Measurements from ENCODE around the gene SDF2L1.
"Not testable (repeated sequence)": the region's sequence is repeated elsewhere in the genome, so short reads cannot be mapped to it uniquely, and the experiment has no call there.

SDF2L1 gene

GRCh38 chr22:21684492-21685163 is 42.5 kb downstream of the SDF2L1 start:
- TF ChIP-seq POU2F2 (IDR thresholded peaks at IDR 0.05; ENCODE audit: low read depth, low read length) (no peak), POLR2AphosphoS5 (IDR thresholded peaks at IDR 0.05; ENCODE audit: low read depth, low read length) (no peak), TAF1 (IDR thresholded peaks at IDR 0.05; ENCODE audit: low read depth, low read length) (no peak), SPI1 (IDR thresholded peaks at IDR 0.05; ENCODE audit: low read depth, low read length) (no peak), POLR2A (IDR thresholded peaks at IDR 0.05; ENCODE audit: low read depth, low read length) (no peak), PAX5 (IDR thresholded peaks at IDR 0.05; ENCODE audit: insufficient read depth, low read length, severe bottlenecking) (no peak)
- DNase-seq (ENCODE audit: insufficient read length, low spot score), result no peak
- no peak for FAIRE-seq

DNA sequence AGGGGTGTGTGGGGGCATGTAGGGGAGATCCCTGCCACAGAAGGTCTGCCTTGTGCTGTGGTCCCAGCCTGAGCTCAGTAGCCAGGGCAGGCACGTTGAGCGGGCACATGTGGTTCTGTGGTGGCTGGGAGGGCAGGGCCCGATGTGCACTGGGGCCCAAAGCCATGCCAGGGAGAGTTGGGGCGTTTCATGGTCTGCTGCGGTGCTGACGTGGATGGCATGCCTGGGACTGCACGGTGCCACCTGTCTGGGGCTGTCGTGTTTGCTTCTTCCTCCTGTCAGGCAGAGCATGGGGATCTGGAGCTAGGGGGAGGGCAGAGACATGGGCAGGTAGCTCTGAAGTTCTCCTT is 43.0 kb downstream of the SDF2L1 start:
- DNase-seq (ENCODE audit: insufficient read length, low spot score) (no peak), FAIRE-seq (no peak)
- no peak for TF ChIP-seq POLR2AphosphoS5 (IDR thresholded peaks at IDR 0.05; ENCODE audit: low read depth, low read length)
- TF ChIP-seq PAX5 (IDR thresholded peaks at IDR 0.05; ENCODE audit: insufficient read depth, low read length, severe bottlenecking), result no peak
- no peak for TF ChIP-seq TAF1 (IDR thresholded peaks at IDR 0.05; ENCODE audit: low read depth, low read length)
- TF ChIP-seq POU2F2 (IDR thresholded peaks at IDR 0.05; ENCODE audit: low read depth, low read length), result no peak
- no peak for TF ChIP-seq SPI1 (IDR thresholded peaks at IDR 0.05; ENCODE audit: low read depth, low read length)
- no peak for TF ChIP-seq POLR2A (IDR thresholded peaks at IDR 0.05; ENCODE audit: low read depth, low read length)

DNA sequence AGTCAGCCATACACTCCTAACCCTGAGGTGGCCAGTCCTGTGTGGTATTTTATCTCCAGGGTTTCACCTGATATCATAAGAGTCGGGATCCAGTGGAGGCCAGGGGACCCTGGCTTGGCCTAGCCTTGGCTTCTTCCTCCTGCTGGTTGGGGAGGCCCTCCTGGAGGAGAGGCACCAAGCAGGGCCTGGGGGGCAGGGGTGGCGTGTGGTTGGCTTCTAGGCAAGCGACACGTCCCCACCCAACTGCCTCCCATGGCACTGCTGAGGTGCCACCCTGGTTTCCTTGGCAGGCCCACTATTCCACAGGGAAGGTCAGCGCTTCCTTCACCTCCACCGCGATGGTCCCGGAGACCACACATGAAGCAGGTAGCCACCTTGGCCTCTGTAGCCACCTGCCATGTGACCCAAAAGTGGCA is 44.1 kb downstream of the SDF2L1 start:
- no peak for FAIRE-seq

GRCh38 chr22:21686634-21687393 is 44.7 kb downstream of the SDF2L1 start:
- TF ChIP-seq TAF1 (IDR thresholded peaks at IDR 0.05; ENCODE audit: low read depth, low read length) (no peak), SPI1 (IDR thresholded peaks at IDR 0.05; ENCODE audit: low read depth, low read length) (no peak), POLR2AphosphoS5 (IDR thresholded peaks at IDR 0.05; ENCODE audit: low read depth, low read length) (no peak), PAX5 (IDR thresholded peaks at IDR 0.05; ENCODE audit: insufficient read depth, low read length, severe bottlenecking) (no peak), POU2F2 (IDR thresholded peaks at IDR 0.05; ENCODE audit: low read depth, low read length) (no peak), POLR2A (IDR thresholded peaks at IDR 0.05; ENCODE audit: low read depth, low read length) (no peak)
- no peak for DNase-seq (ENCODE audit: insufficient read length, low spot score)
- no peak for FAIRE-seq

More for the DNA sequence above, 44.1 kb downstream of the SDF2L1 start:
- TF ChIP-seq SPI1 (IDR thresholded peaks at IDR 0.05; ENCODE audit: low read depth, low read length), result no peak
- TF ChIP-seq TAF1 (IDR thresholded peaks at IDR 0.05; ENCODE audit: low read depth, low read length), result no peak
- TF ChIP-seq POU2F2 (IDR thresholded peaks at IDR 0.05; ENCODE audit: low read depth, low read length), result no peak
- TF ChIP-seq POLR2AphosphoS5 (IDR thresholded peaks at IDR 0.05; ENCODE audit: low read depth, low read length), result no peak
- no peak for TF ChIP-seq PAX5 (IDR thresholded peaks at IDR 0.05; ENCODE audit: insufficient read depth, low read length, severe bottlenecking)
- no peak for TF ChIP-seq POLR2A (IDR thresholded peaks at IDR 0.05; ENCODE audit: low read depth, low read length)
- no peak for DNase-seq (ENCODE audit: insufficient read length, low spot score)

GRCh38 chr22:21687685-21688259 is 45.7 kb downstream of the SDF2L1 start:
- FAIRE-seq (no peak), DNase-seq (ENCODE audit: insufficient read length, low spot score) (no peak)
- TF ChIP-seq PAX5 (IDR thresholded peaks at IDR 0.05; ENCODE audit: insufficient read depth, low read length, severe bottlenecking) (no peak), POU2F2 (IDR thresholded peaks at IDR 0.05; ENCODE audit: low read depth, low read length) (no peak), SPI1 (IDR thresholded peaks at IDR 0.05; ENCODE audit: low read depth, low read length) (no peak), POLR2A (IDR thresholded peaks at IDR 0.05; ENCODE audit: low read depth, low read length) (no peak), TAF1 (IDR thresholded peaks at IDR 0.05; ENCODE audit: low read depth, low read length) (no peak), POLR2AphosphoS5 (IDR thresholded peaks at IDR 0.05; ENCODE audit: low read depth, low read length) (no peak)

DNA sequence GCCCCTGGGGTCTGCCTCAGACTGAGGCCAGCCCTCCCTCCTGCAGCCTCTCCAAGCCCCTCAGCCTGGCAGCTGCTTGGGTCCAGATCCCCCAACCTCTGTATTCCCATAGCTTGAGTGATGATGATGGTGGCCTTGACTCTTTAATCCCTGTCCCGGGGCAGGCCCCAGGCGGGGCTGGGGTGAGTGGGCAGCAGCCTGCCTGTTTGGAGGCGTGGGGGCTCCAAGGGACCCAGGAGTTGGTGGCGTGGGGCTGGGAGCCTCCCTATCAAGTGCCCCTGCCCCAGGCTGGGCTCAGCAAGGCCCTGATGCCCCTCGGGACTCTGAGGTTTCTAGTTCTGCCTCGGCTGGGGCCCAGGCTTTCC is 46.2 kb downstream of the SDF2L1 start:
- FAIRE-seq, result no peak
- no peak for DNase-seq (ENCODE audit: insufficient read length, low spot score)
- TF ChIP-seq POLR2AphosphoS5 (IDR thresholded peaks at IDR 0.05; ENCODE audit: low read depth, low read length) (no peak), TAF1 (IDR thresholded peaks at IDR 0.05; ENCODE audit: low read depth, low read length) (no peak), SPI1 (IDR thresholded peaks at IDR 0.05; ENCODE audit: low read depth, low read length) (no peak)

- no peak for DNase-seq (ENCODE audit: insufficient read length, low spot score)
- FAIRE-seq, result no peak
- TF ChIP-seq POLR2A (IDR thresholded peaks at IDR 0.05; ENCODE audit: low read depth, low read length) (no peak), SPI1 (IDR thresholded peaks at IDR 0.05; ENCODE audit: low read depth, low read length) (no peak), TAF1 (IDR thresholded peaks at IDR 0.05; ENCODE audit: low read depth, low read length) (no peak), PAX5 (IDR thresholded peaks at IDR 0.05; ENCODE audit: insufficient read depth, low read length, severe bottlenecking) (no peak), POLR2AphosphoS5 (IDR thresholded peaks at IDR 0.05; ENCODE audit: low read depth, low read length) (no peak), POU2F2 (IDR thresholded peaks at IDR 0.05; ENCODE audit: low read depth, low read length) (no peak)
These were observed 46.7 kb downstream of the SDF2L1 start for GRCh38 chr22:21688706-21689381.

- TF ChIP-seq POLR2AphosphoS5 (IDR thresholded peaks at IDR 0.05; ENCODE audit: low read depth, low read length) (no peak), SPI1 (IDR thresholded peaks at IDR 0.05; ENCODE audit: low read depth, low read length) (peak; percentile 25; the same call in 1 of the 2 replicates)
- FAIRE-seq, result peak; percentile 13
These were observed 48.3 kb downstream of the SDF2L1 start for GRCh38 chr22:21690401-21690801.

GRCh38 chr22:21691816-21692215 is 49.7 kb downstream of the SDF2L1 start:
- no peak for FAIRE-seq
- TF ChIP-seq PAX5 (IDR thresholded peaks at IDR 0.05; ENCODE audit: insufficient read depth, low read length, severe bottlenecking) (no peak), TAF1 (IDR thresholded peaks at IDR 0.05; ENCODE audit: low read depth, low read length) (no peak), SPI1 (IDR thresholded peaks at IDR 0.05; ENCODE audit: low read depth, low read length) (no peak), POU2F2 (IDR thresholded peaks at IDR 0.05; ENCODE audit: low read depth, low read length) (no peak), POLR2AphosphoS5 (IDR thresholded peaks at IDR 0.05; ENCODE audit: low read depth, low read length) (no peak), POLR2A (IDR thresholded peaks at IDR 0.05; ENCODE audit: low read depth, low read length) (no peak)
- no peak for DNase-seq (ENCODE audit: insufficient read length, low spot score)

More at GRCh38 chr22:21690401-21690801, 48.3 kb downstream of the SDF2L1 start:
- no peak for DNase-seq (ENCODE audit: insufficient read length, low spot score)

DNA sequence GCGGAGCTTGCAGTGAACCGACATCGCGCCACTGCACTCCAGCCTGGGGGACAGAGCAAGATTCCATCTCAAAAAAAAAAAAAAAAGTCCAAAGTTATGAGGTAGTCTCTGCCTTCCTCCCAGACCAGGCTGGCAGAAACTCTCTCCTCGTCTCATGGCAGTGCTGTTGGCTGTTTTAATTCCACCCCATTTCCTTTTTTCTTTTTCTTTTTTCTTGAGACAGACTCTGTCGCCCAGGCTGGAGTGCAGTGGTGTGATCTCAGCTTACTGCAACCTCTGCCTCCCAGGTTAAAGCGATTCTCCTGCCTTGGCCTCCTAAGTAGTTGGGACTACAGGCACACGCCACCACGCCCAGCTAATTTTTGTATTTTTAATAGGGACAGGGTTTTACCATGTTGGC is 50.8 kb downstream of the SDF2L1 start:
- not testable (repeated sequence) for DNase-seq (ENCODE audit: insufficient read length, low spot score); FAIRE-seq

Measured in GM12891 (cell line).